IMR-90 (cell line): ENCODE data around the gene PRUNE2. TPM values are rescaled to one million over a fixed set of nuclear protein-coding genes. Genes with fewer than 3 reads are reported as not detected.

Experiments
- ATAC-seq: fragments of 200-7000 bp; cut with Tn5 transposase; 2 replicates; pipeline ENCODE4 v1.9.1; 2020; ENCODE audit warnings: low read depth, mild to moderate bottlenecking, moderate library complexity
- BruUV-seq: library from RNA; stranded (reverse); fragments of 400-500 nt; replicated peaks from 2 replicates; lab custom pipeline; 2021; lab: Mats Ljungman, UMichigan
- CTCF ChIA-PET: fragments of 300-600 bp; formaldehyde crosslinking; extraction: SDS; loops from one replicate; lab custom pipeline; 2021; ENCODE audit warnings: antibody characterized with exemption; lab: Yijun Ruan, JAX
- POLR2A ChIA-PET: fragments of 300-600 bp; sonication (Branson Sonifier 250); formaldehyde crosslinking; loops from one replicate; lab custom pipeline; 2022; ENCODE audit warnings: antibody characterized with exemption; ENCODE audit not compliant: unreplicated experiment; lab: Charles Lee
- DNase-seq: peaks from one replicate; pipeline ENCODE4 v3.0.0; 2013
- H2AFZ ChIP-seq: replicated peaks from 2 replicates; pipeline ENCODE3; 2013; ENCODE audit warnings: low read length, mild to moderate bottlenecking; ENCODE audit not compliant: poor library complexity
- H2AK5ac ChIP-seq: 2 replicates; pipeline ENCODE4 v1.6.1; 2013; ENCODE audit warnings: low read depth, low read length, inconsistent platforms
- H2AK9ac ChIP-seq: replicated peaks from 2 replicates; pipeline ENCODE3; 2013; ENCODE audit warnings: mild to moderate bottlenecking, low read depth, low read length, moderate library complexity; ENCODE audit not compliant: poor library complexity
- H2BK120ac ChIP-seq: 2 replicates; pipeline ENCODE4 v1.6.1; 2013; ENCODE audit warnings: low read depth, low read length, inconsistent platforms
- H2BK15ac ChIP-seq: 3 replicates; pipeline ENCODE4 v1.6.1; 2013; ENCODE audit warnings: low read depth, low read length, inconsistent platforms
- H2BK20ac ChIP-seq: 2 replicates; pipeline ENCODE4 v1.6.1; 2013; ENCODE audit warnings: low read depth, mild to moderate bottlenecking, inconsistent platforms, low read length, moderate library complexity
- H2BK5ac ChIP-seq: 2 replicates; pipeline ENCODE4 v1.6.1; 2013; ENCODE audit warnings: mild to moderate bottlenecking, low read depth, low read length, inconsistent platforms; ENCODE audit not compliant: poor library complexity, severe bottlenecking
- H3K14ac ChIP-seq: replicated peaks from 2 replicates; pipeline ENCODE4 v1.6.1; 2013; ENCODE audit warnings: low read depth, low read length, inconsistent platforms
- H3K18ac ChIP-seq: 2 replicates; pipeline ENCODE4 v1.6.1; 2013; ENCODE audit warnings: low read depth, low read length, control low read depth
- H3K23ac ChIP-seq: 2 replicates; pipeline ENCODE4 v1.6.1; 2013; ENCODE audit warnings: low read depth, low read length, inconsistent platforms
- H3K27ac ChIP-seq: 2 replicates; pipeline ENCODE4 v1.5.1; 2013; ENCODE audit warnings: mild to moderate bottlenecking, control low read depth, low read length; ENCODE audit not compliant: insufficient read depth
- H3K27me3 ChIP-seq: 2 replicates; pipeline ENCODE4 v1.6.1; 2013; ENCODE audit warnings: low read length; ENCODE audit not compliant: control insufficient read depth, insufficient read depth
- H3K36me3 ChIP-seq: 2 replicates; pipeline ENCODE4 v1.6.1; 2013; ENCODE audit warnings: low read length, mixed read lengths; ENCODE audit not compliant: control insufficient read depth, insufficient read depth
- H3K4ac ChIP-seq: 2 replicates; pipeline ENCODE4 v1.6.1; 2013; ENCODE audit warnings: low read depth, low read length, inconsistent platforms
- H3K4me1 ChIP-seq: 2 replicates; pipeline ENCODE4 v1.6.1; 2013; ENCODE audit warnings: low read length, mixed read lengths; ENCODE audit not compliant: control insufficient read depth, insufficient read depth
- H3K4me2 ChIP-seq: 2 replicates; pipeline ENCODE4 v1.6.1; 2013; ENCODE audit warnings: low read depth, mild to moderate bottlenecking, control low read depth, low read length, moderate library complexity
- H3K4me3 ChIP-seq: 2 replicates; pipeline ENCODE4 v1.5.1; 2013; ENCODE audit warnings: low read depth, mild to moderate bottlenecking, control low read depth, low read length, moderate library complexity; ENCODE audit not compliant: insufficient read depth
- H3K56ac ChIP-seq: 2 replicates; pipeline ENCODE4 v1.6.1; 2013; ENCODE audit warnings: low read length, inconsistent platforms; ENCODE audit not compliant: insufficient read depth; ENCODE audit errors: extremely low read depth
- H3K79me1 ChIP-seq, 2 experiments: 2 replicates each; pipeline ENCODE4 v1.6.1; 2013; ENCODE audit warnings: low read length in 2 of 2, inconsistent platforms in 1 of 2, low read depth in 1 of 2
- H3K9ac ChIP-seq: 2 replicates; pipeline ENCODE4 v1.6.1; 2013; ENCODE audit warnings: low read depth, low read length, control low read depth
- H3K9me1 ChIP-seq: 2 replicates; pipeline ENCODE4 v1.6.1; 2013; ENCODE audit warnings: low read length, inconsistent platforms; ENCODE audit not compliant: insufficient read depth
- H3K9me3 ChIP-seq: 2 replicates; pipeline ENCODE4 v1.6.1; 2013; ENCODE audit warnings: low read length; ENCODE audit not compliant: control insufficient read depth, insufficient read depth
- H4K20me1 ChIP-seq: 2 replicates; pipeline ENCODE4 v1.6.1; 2013; ENCODE audit warnings: low read length, inconsistent platforms; ENCODE audit not compliant: insufficient read depth
- H4K5ac ChIP-seq: 2 replicates; pipeline ENCODE4 v1.6.1; 2013; ENCODE audit warnings: mild to moderate bottlenecking, low read depth, low read length, control low read depth
- H4K8ac ChIP-seq, 2 experiments: 2 replicates each; pipeline ENCODE4 v1.6.1; 2013; ENCODE audit warnings: low read depth in 2 of 2, low read length in 2 of 2, control low read depth in 1 of 2, inconsistent platforms in 1 of 2
- H4K91ac ChIP-seq: 2 replicates; pipeline ENCODE4 v1.6.1; 2013; ENCODE audit warnings: low read depth, low read length, inconsistent platforms; ENCODE audit not compliant: insufficient read depth
- BHLHE40 ChIP-seq: fragments of 150-350 bp; IDR thresholded peaks from 2 replicates; pipeline ENCODE4 v1.6.1; 2016; ENCODE audit warnings: mild to moderate bottlenecking, low read depth, low read length
- NFE2L2 ChIP-seq: fragments of 150-350 bp; IDR thresholded peaks from 2 replicates; pipeline ENCODE4 v1.6.1; 2016; ENCODE audit warnings: low read depth, mild to moderate bottlenecking, low read length
- POLR2A ChIP-seq: IDR thresholded peaks from 2 replicates; pipeline ENCODE4 v1.6.1; 2012; ENCODE audit warnings: mild to moderate bottlenecking, low read depth, low read length
- RAD21 ChIP-seq: IDR thresholded peaks from 2 replicates; pipeline ENCODE4 v1.6.1; 2012; ENCODE audit warnings: low read length, improper control_type of control experiment
- RCOR1 ChIP-seq: IDR thresholded peaks from 2 replicates; pipeline ENCODE4 v1.6.1; 2012; ENCODE audit warnings: mild to moderate bottlenecking, low read length, improper control_type of control experiment; ENCODE audit not compliant: insufficient replicate concordance
- SMC3 ChIP-seq: fragments of 150-350 bp; IDR thresholded peaks from 2 replicates; pipeline ENCODE4 v1.6.1; 2016; ENCODE audit warnings: low read depth, mild to moderate bottlenecking, antibody characterized with exemption, low read length, moderate library complexity
- WGBS, 2 experiments: methylation state at CpG; one replicate each; pipeline versions ENCODE4 v1.1.5 to v1.1.7; 2013; ENCODE audit warnings: missing lambda C conversion rate in 2 of 2; ENCODE audit not compliant: insufficient read length in 1 of 2; ENCODE audit errors: extremely low coverage in 2 of 2; 5-methylcytosine and 5-hydroxymethylcytosine counted together
- dilution Hi-C: fragments of 300-500 bp; cut with HindIII; formaldehyde crosslinking; loops from one replicate; pipeline ENCODE4 v1.14.3; 2018; ENCODE audit warnings: low sequenced_read_pairs; ENCODE audit not compliant: unreplicated experiment
- in situ Hi-C: fragments of 300-500 bp; cut with MboI; formaldehyde crosslinking; loops from 3 replicates; pipeline ENCODE4 v1.14.3; 2019; ENCODE audit warnings: low sequenced_read_pairs, inconsistent platforms, mixed read lengths
- intact Hi-C: fragments of 100-400 bp; cut with micrococcal nuclease; formaldehyde crosslinking; loops from 2 replicates; pipeline ENCODE4 v1.10.0; 2022
- polyA plus RNA-seq, 3 experiments: library from polyadenylated mRNA; depleted of rRNA; stranded (reverse); fragments of >200 nt; gene quantifications; 2 replicates each; pipeline ENCODE4 v1.2.3, GENCODE V29; 2012; ENCODE audit warnings: low replicate concordance in 1 of 3
- total RNA-seq: library from RNA; depleted of rRNA; stranded (reverse); fragments of >200 nt; gene quantifications from 2 replicates; pipeline ENCODE4 v1.2.3, GENCODE V29; 2012

The PRUNE2 gene
- total and polyA plus RNA-seq, 2 of the 4 experiments (the other 2 are of a cell fraction): 0.70 to 1.6 TPM

DNA sequence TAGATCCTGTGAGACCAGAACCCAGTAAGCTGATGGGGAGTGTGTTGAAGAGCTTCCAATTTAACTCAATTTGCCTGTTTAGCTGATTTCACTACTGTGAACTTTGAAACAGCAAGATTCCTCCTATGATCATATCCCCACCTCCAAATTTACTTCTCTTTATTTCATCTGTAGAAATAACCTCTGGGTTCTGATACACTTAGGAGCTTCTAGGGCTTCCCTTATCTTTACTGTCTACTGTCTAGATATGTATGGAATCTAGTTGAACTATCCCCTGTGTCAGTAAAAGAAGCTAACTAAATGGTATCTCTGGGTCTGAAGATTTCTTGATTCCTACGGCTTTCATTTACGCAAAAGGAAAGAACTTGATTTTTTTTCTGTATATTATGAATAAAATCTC lies 330.2 kb downstream of the PRUNE2 start:
- Histone ChIP-seq H3K9me3 (peaks cover under 1% of the 10 kb centered on the region; the same call in 1 of the 2 replicates), H2BK5ac (no peak overlapping the region), H3K4me3 (no peak overlapping the region), H3K9me1 (no peaks in the 10 kb centered on the region), H2AFZ (no peak overlapping the region), H3K56ac (no peak overlapping the region), H2BK20ac (no peak overlapping the region), H2AK9ac (no peak overlapping the region), H3K4ac (no peak overlapping the region), H3K9ac (no peak overlapping the region), H4K8ac (no peak overlapping the region), H3K14ac (no peak overlapping the region), H4K20me1 (no peaks in the 10 kb centered on the region), H2BK120ac (no peak overlapping the region), H4K5ac (no peak overlapping the region), H3K4me2 (no peak overlapping the region), H3K36me3 (no peaks in the 10 kb centered on the region), H3K23ac (no peak overlapping the region), H3K27me3 (peaks cover 4% of the 10 kb centered on the region), H4K91ac (no peak overlapping the region), H3K18ac (no peak overlapping the region), H3K4me1 (no peaks in the 10 kb centered on the region), H2BK15ac (no peak overlapping the region), H3K27ac (no peak overlapping the region), H2AK5ac (no peak overlapping the region), H3K79me1 (no peaks in the 10 kb centered on the region)
- dilution Hi-C loops (no loop called here), in situ Hi-C loops (no loop called here), intact Hi-C loops (no loop called here)
- no CpG with 5 or more reads among the region's 2 CpGs for WGBS, 2 experiments
- BruUV-seq: no TSS peak
- ChIA-PET CTCF (interaction anchor here (0.6 to 1.2 kb wide), 3 partner anchors 15 to 93 kb away, joined by 3 read pairs; no protein-coding TSS in a partner anchor), POLR2A (no interaction called here)
- ATAC-seq (no peak), DNase-seq (no peak)
- no peak for TF ChIP-seq SMC3
- TF ChIP-seq POLR2A: no peak
- no peak for TF ChIP-seq RCOR1
- no peak for TF ChIP-seq BHLHE40
- no peak for TF ChIP-seq NFE2L2
- no peak for TF ChIP-seq RAD21
